Measurements from ENCODE around the gene JAML. TPM values are rescaled to one million over a fixed set of nuclear protein-coding genes. Genes with fewer than 3 reads are reported as not detected.
"Not testable (repeated sequence)": the region's sequence is repeated elsewhere in the genome, so short reads cannot be mapped to it uniquely, and the experiment has no call there.

The JAML gene
- total RNA-seq, 2 donors from 2014 or later = 1.4 to 8.5 TPM

GRCh38 chr11:118206391-118207031, 18.3 kb downstream of the JAML start:
- peaks cover 4% of the 10 kb centered on the region for H3K36me3 Mint-ChIP-seq
- H3K27ac Mint-ChIP-seq = peak overlapping the region; percentile 75 to 87
- DNase-seq (ENCODE audit: low spot score) = no peak
- H3K9me3 Mint-ChIP-seq = peaks cover 2% of the 10 kb centered on the region
- H3K27me3 Mint-ChIP-seq = peaks cover 0 to 8% of the 10 kb centered on the region in 2 donors
- H3K4me1 Mint-ChIP-seq (ENCODE audit: low read depth in 2 of 2) = peaks cover 13 to 31% of the 10 kb centered on the region in 2 donors
- ATAC-seq = peak in 1 of 2 donors; percentile 49
- peak overlapping the region; percentile 63 for H3K4me3 Mint-ChIP-seq

GRCh38 chr11:118205606-118206378, 19.0 kb downstream of the JAML start:
- peaks cover 0 to 8% of the 10 kb centered on the region in 2 donors for H3K27me3 Mint-ChIP-seq
- H3K27ac Mint-ChIP-seq = peak overlapping the region; percentile 75 to 87
- peak overlapping the region; percentile 63 for H3K4me3 Mint-ChIP-seq
- ATAC-seq (no peak), DNase-seq (ENCODE audit: low spot score) (no peak)
- peaks cover 2% of the 10 kb centered on the region for H3K9me3 Mint-ChIP-seq
- H3K4me1 Mint-ChIP-seq (ENCODE audit: low read depth in 2 of 2) = peaks cover 13 to 31% of the 10 kb centered on the region in 2 donors
- peaks cover 4% of the 10 kb centered on the region for H3K36me3 Mint-ChIP-seq

DNA sequence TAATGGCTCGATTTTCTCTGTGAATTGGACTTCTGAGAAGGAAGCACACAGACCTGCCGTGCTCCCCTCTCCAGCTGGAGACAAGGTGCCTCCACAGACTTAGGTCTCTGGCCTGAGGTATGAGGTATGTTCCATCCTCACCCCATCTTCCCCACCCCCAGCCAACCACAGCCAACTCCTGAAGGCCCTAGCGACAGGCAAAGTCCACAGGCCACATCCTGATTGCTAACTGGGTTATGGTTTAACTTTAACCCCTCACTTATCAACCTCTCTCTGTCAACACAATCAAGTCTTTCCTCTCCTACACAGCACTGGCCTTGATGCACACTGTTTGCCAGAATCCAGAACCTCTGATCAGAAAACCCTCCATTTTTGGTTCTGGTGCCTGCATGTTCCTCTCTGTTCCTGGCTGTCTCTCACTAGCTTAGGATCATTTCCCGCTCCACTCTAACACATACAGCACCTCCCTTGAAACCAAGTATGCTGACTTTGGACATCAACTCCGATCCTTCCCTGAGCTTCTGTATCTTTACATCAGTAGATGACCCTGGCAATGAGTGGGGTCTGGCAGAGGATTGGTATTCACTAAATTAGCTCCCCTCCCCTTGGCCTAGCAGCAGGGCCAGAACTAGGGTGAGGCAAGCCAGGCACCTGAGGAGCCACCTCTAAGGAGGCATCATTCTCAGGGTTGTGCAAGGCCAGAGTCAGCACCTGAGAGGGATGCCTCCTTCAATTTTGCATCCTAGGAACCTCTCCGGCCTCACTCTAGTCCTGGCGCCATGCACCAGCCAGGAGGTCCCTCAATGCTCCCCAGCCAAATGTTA, 22.0 kb downstream of the JAML start:
- Mint-ChIP-seq H3K4me1 (ENCODE audit: low read depth in 2 of 2) (peaks cover 13 to 28% of the 10 kb centered on the region in 2 donors), H3K27ac (no peak overlapping the region), H3K27me3 (peaks cover 0 to 3% of the 10 kb centered on the region in 2 donors), H3K36me3 (peaks cover 4% of the 10 kb centered on the region), H3K9me3 (peaks cover 2% of the 10 kb centered on the region), H3K4me3 (no peak overlapping the region)
- ATAC-seq = peak; percentile 75 to 79
- DNase-seq (ENCODE audit: low spot score) = peak; percentile 69

DNA sequence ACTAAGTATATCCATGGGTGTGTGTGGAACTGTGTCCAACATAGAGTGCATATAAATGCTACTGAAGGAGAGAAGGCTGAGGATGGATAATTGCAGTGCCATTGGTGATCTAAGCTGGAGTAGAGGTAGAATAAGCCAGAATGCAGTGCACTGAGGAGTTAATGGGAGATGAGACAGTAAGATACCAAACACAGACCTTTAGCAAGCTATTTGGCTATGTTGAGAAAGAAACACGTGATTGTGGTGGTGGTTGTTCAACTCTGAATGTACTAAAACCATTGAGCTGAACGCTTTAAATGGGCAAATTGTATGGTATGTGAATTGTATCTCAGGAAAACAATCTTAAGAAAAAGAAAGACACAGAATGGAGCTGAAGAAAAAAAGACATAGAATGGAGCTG, 22.8 kb downstream of the JAML start:
- peaks cover 2% of the 10 kb centered on the region for H3K9me3 Mint-ChIP-seq
- peaks cover 13 to 22% of the 10 kb centered on the region in 2 donors for H3K4me1 Mint-ChIP-seq (ENCODE audit: low read depth in 2 of 2)
- H3K27ac Mint-ChIP-seq = no peak overlapping the region
- H3K4me3 Mint-ChIP-seq = no peak overlapping the region
- ATAC-seq (peak in 1 of 2 donors; percentile 39), DNase-seq (ENCODE audit: low spot score) (no peak)
- peaks cover 0 to 2% of the 10 kb centered on the region in 2 donors for H3K27me3 Mint-ChIP-seq
- peaks cover 4% of the 10 kb centered on the region for H3K36me3 Mint-ChIP-seq

- ATAC-seq (peak; percentile 25 to 77), DNase-seq (ENCODE audit: low spot score) (no peak)
- Mint-ChIP-seq H3K9me3 (peaks cover under 1% of the 10 kb centered on the region), H3K27me3 (no peaks in the 10 kb centered on the region), H3K27ac (no peak overlapping the region), H3K4me3 (no peak overlapping the region), H3K4me1 (ENCODE audit: low read depth in 2 of 2) (peaks cover 5 to 13% of the 10 kb centered on the region in 2 donors), H3K36me3 (no peaks in the 10 kb centered on the region)
Observed at GRCh38 chr11:118200901-118201680, 23.7 kb downstream of the JAML start.

- H3K27ac Mint-ChIP-seq = no peak overlapping the region
- H3K27me3 Mint-ChIP-seq = no peaks in the 10 kb centered on the region
- peaks cover 0 to 7% of the 10 kb centered on the region in 2 donors for H3K4me1 Mint-ChIP-seq (ENCODE audit: low read depth in 2 of 2)
- H3K36me3 Mint-ChIP-seq = no peaks in the 10 kb centered on the region
- no peak overlapping the region for H3K4me3 Mint-ChIP-seq
- DNase-seq (ENCODE audit: low spot score) (no peak), ATAC-seq (no peak)
- no peaks in the 10 kb centered on the region for H3K9me3 Mint-ChIP-seq
Observed at GRCh38 chr11:118200497-118200896, 24.3 kb downstream of the JAML start.

DNA sequence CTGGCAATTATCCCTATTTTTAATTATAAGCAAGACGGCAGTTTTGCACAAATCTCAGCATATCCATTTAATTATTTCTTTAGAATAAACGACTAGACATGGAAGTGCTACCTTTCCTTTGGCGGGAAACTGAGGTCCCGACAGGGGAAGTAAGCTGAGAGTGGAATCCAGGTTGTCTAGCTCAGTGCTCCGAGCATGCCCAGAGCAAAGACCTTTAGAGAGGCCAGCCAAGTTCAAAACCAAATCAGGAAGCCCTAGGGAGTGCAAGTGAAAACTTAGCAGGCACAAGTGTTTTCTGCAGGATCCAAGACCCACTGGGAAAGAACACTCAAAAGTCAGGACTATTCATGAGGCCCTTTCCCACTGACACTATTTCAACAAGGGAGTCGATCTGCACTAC, 25.7 kb downstream of the JAML start:
- H3K27me3 Mint-ChIP-seq = no peaks in the 10 kb centered on the region
- no peaks in the 10 kb centered on the region for H3K36me3 Mint-ChIP-seq
- peaks cover 0 to 6% of the 10 kb centered on the region in 2 donors for H3K4me1 Mint-ChIP-seq (ENCODE audit: low read depth in 2 of 2)
- ATAC-seq = no peak
- peak overlapping the region; percentile 20 to 76 for H3K27ac Mint-ChIP-seq
- DNase-seq (ENCODE audit: low spot score) = no peak
- no peak overlapping the region for H3K4me3 Mint-ChIP-seq
- no peaks in the 10 kb centered on the region for H3K9me3 Mint-ChIP-seq

DNA sequence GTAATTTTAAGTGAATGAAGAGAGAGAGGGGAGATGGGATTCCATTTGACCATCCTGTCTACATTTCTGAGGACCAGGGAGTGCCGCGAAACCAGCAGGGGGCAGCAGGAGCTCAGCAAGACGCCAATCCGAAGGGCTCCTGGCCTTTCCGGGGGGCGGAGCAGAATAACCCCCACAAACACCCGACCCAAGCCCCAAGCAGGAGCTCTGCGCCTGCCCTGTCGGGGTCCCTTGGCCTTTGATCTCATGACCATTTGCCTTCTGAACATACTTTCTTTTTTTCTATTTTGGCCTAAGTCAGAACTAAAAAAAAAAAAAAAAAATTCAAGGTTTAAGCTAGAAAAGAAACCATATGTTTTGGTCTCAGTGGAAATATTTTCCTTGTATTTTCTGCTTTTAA, 26.4 kb downstream of the JAML start:
- ATAC-seq = peak; percentile 67 to 91
- H3K27me3 Mint-ChIP-seq = no peaks in the 10 kb centered on the region
- no peaks in the 10 kb centered on the region for H3K36me3 Mint-ChIP-seq
- H3K4me3 Mint-ChIP-seq = no peak overlapping the region
- peaks cover 0 to 6% of the 10 kb centered on the region in 2 donors for H3K4me1 Mint-ChIP-seq (ENCODE audit: low read depth in 2 of 2)
- DNase-seq (ENCODE audit: low spot score) = peak; percentile 88
- H3K27ac Mint-ChIP-seq = peak overlapping the region; percentile 20 to 76
- no peaks in the 10 kb centered on the region for H3K9me3 Mint-ChIP-seq

DNA sequence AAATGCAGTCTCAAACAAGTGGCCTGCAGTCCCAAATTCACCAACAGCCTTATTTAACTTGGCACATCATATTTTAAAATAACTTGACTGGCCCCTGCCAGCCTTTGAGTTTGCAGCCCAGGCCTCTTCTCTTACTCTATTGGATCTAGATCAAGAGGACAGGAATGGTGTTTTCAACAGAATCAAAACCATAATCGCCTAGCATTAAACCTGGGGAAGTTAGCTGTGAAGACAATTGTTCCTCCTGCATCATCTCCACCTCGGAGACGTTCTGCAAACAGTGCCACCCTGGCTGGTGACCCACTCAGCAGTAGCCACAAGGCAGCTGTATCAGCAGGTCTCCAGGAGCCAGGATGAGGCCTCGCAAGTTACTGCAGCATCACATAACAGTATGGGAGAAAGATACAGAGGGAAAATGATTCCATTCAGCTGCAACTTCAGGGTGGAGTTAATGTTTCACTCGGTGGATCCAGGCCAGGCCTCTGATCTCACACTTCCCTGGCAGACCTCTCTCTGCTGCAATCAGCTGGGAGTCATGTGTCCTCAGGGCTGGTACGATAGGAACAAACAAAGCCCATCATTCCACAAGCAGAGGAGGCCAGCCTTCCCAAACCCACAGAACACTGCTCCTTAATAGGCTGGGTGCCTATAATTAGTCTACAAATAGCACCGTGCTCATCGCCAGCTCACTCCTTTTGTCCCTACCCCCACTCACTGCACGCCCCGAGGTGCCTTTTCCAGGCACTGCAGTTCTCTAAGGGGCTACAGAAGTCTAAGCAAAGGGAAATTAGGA, 29.8 kb downstream of the JAML start:
- Mint-ChIP-seq H3K27me3 (peaks cover 3 to 5% of the 10 kb centered on the region in 2 donors), H3K4me3 (no peak overlapping the region), H3K27ac (no peak overlapping the region), H3K9me3 (peaks cover 4% of the 10 kb centered on the region), H3K36me3 (no peaks in the 10 kb centered on the region), H3K4me1 (ENCODE audit: low read depth in 2 of 2) (peaks cover 0 to 6% of the 10 kb centered on the region in 2 donors)
- DNase-seq (ENCODE audit: low spot score) (no peak), ATAC-seq (no peak)

- peaks cover 0 to 5% of the 10 kb centered on the region in 2 donors for H3K4me1 Mint-ChIP-seq (ENCODE audit: low read depth in 2 of 2)
- H3K27me3 Mint-ChIP-seq = peaks cover 6 to 13% of the 10 kb centered on the region in 2 donors
- DNase-seq (ENCODE audit: low spot score) (no peak), ATAC-seq (no peak)
- H3K27ac Mint-ChIP-seq = no peak overlapping the region
- peaks cover 4% of the 10 kb centered on the region for H3K9me3 Mint-ChIP-seq
- H3K4me3 Mint-ChIP-seq = no peak overlapping the region
- H3K36me3 Mint-ChIP-seq = no peaks in the 10 kb centered on the region
Observed at GRCh38 chr11:118193910-118194566, 30.8 kb downstream of the JAML start.

DNA sequence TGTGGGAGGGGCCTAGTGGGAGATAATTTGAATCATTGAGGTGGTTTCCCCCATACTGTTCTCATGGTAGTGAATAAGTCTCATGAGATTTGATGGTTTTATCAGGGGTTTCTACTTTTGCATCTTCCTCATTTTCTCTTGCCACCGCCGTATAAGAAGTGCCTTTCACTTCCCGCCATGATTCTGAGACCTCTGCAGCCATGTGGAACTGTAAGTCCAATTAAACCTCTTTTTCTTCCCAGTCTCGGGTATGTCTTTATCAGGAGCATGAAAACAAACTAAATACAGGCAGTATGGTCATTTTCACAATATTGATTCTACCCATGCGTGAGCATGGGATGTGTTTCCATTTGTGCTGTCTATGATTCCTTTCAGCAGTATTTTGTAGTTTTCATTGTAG, 32.0 kb downstream of the JAML start:
- not testable (repeated sequence) for H3K36me3 Mint-ChIP-seq; ATAC-seq; H3K9me3 Mint-ChIP-seq; H3K4me3 Mint-ChIP-seq; DNase-seq (ENCODE audit: low spot score); H3K27ac Mint-ChIP-seq; H3K4me1 Mint-ChIP-seq (ENCODE audit: low read depth in 2 of 2)
- peaks cover 6 to 15% of the 10 kb centered on the region in 2 donors for H3K27me3 Mint-ChIP-seq

- ATAC-seq, H3K27ac Mint-ChIP-seq: not testable (repeated sequence)
Observed at GRCh38 chr11:118190942-118191506, 33.8 kb downstream of the JAML start.

More at GRCh38 chr11:118190942-118191506, 33.8 kb downstream of the JAML start:
- DNase-seq (ENCODE audit: low spot score); H3K4me3 Mint-ChIP-seq; H3K9me3 Mint-ChIP-seq; H3K36me3 Mint-ChIP-seq; H3K4me1 Mint-ChIP-seq (ENCODE audit: low read depth in 2 of 2): not testable (repeated sequence)
- H3K27me3 Mint-ChIP-seq = peaks cover 10 to 22% of the 10 kb centered on the region in 2 donors
